ENCODE measurements around the gene DEUP1.

DNA sequence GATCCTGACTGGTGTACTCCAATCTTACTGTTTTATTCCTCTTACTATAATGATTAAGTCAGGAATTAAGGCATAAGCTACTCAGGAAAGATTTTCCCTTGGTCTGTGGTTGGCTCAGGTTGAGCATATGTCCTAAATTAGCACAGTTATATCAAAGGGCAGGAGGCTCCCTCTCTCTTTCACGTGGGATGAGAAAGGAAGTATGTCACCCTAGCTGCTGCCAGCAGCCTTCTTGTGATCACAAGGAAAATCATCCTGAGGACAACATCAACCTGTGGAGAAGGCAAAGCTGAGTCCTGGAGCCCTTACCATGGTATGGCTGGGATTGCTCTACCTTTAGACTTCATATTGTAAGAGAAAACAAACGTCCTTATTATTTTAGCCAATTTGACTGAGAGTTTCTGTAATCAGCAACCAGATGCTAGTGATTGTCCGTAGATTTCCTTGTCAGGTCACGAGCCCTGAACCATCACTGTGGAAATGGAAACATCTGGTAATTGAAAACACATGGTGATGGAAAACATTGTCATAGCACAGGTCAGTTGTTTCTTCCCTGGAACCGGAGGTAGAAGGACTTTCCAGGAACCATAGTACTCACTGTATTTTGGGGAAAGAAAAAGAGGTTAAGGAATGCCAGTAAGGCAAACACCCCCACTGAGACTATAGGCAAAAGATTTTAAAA, 40.6 kb upstream of the DEUP1 start:
- TF ChIP-seq, protein P1, sequence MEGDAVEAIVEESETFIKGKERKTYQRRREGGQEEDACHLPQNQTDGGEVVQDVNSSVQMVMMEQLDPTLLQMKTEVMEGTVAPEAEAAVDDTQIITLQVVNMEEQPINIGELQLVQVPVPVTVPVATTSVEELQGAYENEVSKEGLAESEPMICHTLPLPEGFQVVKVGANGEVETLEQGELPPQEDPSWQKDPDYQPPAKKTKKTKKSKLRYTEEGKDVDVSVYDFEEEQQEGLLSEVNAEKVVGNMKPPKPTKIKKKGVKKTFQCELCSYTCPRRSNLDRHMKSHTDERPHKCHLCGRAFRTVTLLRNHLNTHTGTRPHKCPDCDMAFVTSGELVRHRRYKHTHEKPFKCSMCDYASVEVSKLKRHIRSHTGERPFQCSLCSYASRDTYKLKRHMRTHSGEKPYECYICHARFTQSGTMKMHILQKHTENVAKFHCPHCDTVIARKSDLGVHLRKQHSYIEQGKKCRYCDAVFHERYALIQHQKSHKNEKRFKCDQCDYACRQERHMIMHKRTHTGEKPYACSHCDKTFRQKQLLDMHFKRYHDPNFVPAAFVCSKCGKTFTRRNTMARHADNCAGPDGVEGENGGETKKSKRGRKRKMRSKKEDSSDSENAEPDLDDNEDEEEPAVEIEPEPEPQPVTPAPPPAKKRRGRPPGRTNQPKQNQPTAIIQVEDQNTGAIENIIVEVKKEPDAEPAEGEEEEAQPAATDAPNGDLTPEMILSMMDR (conservative IDR thresholded peaks at IDR 0.05 in 1 of 2, IDR thresholded peaks at IDR 0.05 in 1 of 2; ENCODE audit: extremely low read depth in 1 of 2, insufficient read depth in 1 of 2, low read depth in 1 of 2, low read length in 2 of 2) = no peak
- TF ChIP-seq EZH2 (IDR thresholded peaks at IDR 0.05; ENCODE audit: borderline replicate concordance, low read length) = no peak
